ENCODE results near the gene DDTL. TPM values are rescaled to one million over a fixed set of nuclear protein-coding genes. Genes with fewer than 3 reads are reported as not detected.

The DDTL gene
- total and polyA plus RNA-seq, 9 of the 15 experiments (the other 6 are each of a cell fraction or from before 2014, with no cell fraction given), result 0.05 to 1.7 (median 0.59) TPM; not detected in 4

DNA sequence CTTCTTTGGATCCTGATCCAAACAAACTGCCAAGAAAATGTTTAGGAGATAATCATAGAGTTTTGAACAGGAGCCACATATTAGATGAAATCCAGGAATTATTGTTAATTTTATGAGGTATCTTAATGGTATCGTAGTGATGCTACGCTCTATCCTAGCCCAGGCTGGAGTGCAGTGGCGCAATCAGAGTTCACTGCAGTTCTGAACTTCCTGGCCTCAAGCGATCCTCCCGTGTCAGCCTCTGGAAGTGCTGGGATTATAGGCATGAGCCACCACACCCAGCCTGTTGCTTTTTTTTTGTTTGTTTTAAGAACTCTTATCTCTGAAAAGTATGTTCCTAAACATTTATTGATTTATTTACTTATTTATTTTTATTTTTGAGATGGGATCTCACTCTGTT lies 36.2 kb downstream of the DDTL start:
- BruUV-seq (replicated peaks), result no TSS peak
- POLR2A ChIA-PET, result interaction anchor here (0.7 kb wide), 1 partner anchor 10 kb away, joined by 4 read pairs; no protein-coding TSS in a partner anchor
- peak; percentile 54 for FAIRE-seq

DNA sequence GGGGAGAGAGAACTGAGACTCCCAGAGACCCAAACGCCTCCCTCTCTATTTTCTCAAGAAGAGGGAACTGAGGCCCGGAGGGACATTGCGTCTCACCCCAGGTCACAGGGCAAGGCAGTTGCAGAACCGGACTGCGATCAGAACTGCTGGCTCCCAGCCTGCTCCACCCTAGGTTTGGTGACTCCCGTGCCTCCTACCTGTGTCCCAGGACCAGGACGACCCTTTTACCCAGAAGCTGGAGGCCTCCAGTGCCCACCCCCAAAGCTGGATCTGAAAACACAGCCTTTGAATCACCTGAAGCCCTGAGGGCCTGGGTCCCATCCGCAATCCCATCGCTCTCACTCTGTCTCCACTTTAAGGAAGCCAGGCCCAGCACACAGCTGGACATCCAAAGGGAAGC lies 37.2 kb downstream of the DDTL start:
- ChIA-PET CTCF (ENCODE audit: low intra/inter-chr PET ratio) (no interaction called here), POLR2A (no interaction called here)
- no peak for DNase-seq (ENCODE audit: extremely low read depth in 1 of 4, low spot score in 3 of 4)
- no peak overlapping the region for H2AFZ ChIP-seq (ENCODE audit: low read depth, low read length)
- no peak overlapping the region for H3K4me2 ChIP-seq (ENCODE audit: insufficient read depth, low read length)
- no peaks in the 10 kb centered on the region for H3K9me3 ChIP-seq (replicated peaks; ENCODE audit: control insufficient read depth, insufficient read depth, low read depth, low read length)
- TF ChIP-seq CAMTA2 (CRISPR knock-in tag; conservative IDR thresholded peaks at IDR 0.05) (no peak), PCBP1 (IDR thresholded peaks at IDR 0.05; ENCODE audit: low read depth, low read length, poor library complexity, severe bottlenecking) (no peak), FOXA1 (IDR thresholded peaks at IDR 0.05; ENCODE audit: borderline replicate concordance) (no peak), CBX1 (IDR thresholded peaks at IDR 0.05; ENCODE audit: low read depth) (no peak), SRSF1 (IDR thresholded peaks at IDR 0.05; ENCODE audit: low read depth, low read length) (no peak), ZNF212 (CRISPR knock-in tag; IDR thresholded peaks at IDR 0.05) (no peak), RUNX1 (IDR thresholded peaks at IDR 0.05; ENCODE audit: low read depth) (no peak)
- TF ChIP-seq, protein P1, sequence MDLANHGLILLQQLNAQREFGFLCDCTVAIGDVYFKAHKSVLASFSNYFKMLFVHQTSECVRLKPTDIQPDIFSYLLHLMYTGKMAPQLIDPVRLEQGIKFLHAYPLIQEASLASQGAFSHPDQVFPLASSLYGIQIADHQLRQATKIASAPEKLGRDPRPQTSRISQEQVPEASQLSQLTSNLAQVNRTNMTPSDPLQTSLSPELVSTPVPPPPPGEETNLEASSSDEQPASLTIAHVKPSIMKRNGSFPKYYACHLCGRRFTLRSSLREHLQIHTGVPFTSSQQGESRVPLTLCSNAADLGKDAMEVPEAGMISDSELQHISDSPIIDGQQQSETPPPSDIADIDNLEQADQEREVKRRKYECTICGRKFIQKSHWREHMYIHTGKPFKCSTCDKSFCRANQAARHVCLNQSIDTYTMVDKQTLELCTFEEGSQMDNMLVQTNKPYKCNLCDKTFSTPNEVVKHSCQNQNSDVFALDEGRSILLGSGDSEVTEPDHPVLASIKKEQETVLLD (IDR thresholded peaks at IDR 0.05), result no peak
- no peaks in the 10 kb centered on the region for H4K20me1 ChIP-seq (replicated peaks; ENCODE audit: control insufficient read depth, insufficient read depth, low read length)
- FAIRE-seq, result no peak
- H3K4me1 ChIP-seq (replicated peaks in 1 of 2; ENCODE audit: control insufficient read depth in 2 of 2, insufficient read depth in 2 of 2, low read length in 2 of 2), result peaks cover 4 to 9% of the 10 kb centered on the region in 2 experiments; a peak in 4 of 5 replicates
- H3K4me3 ChIP-seq, result no peak overlapping the region
- BruUV-seq (replicated peaks), result no TSS peak
- no peak overlapping the region for H3K27ac ChIP-seq (ENCODE audit: extremely low read depth, low read depth, low read length)
- WGBS (ENCODE audit: insufficient coverage, low coverage, missing lambda C conversion rate), result 47% methylated on average over 9 of the region's 9 CpGs
- H3K79me2 ChIP-seq (ENCODE audit: control insufficient read depth, insufficient read depth, low read length), result no peaks in the 10 kb centered on the region
- H3K9ac ChIP-seq (ENCODE audit: insufficient read depth in 1 of 2, low read depth in 2 of 2, low read length in 2 of 2), result peak overlapping the region in 1 of 2 experiments; percentile 21; a peak in 1 of 4 replicates
- H3K36me3 ChIP-seq (ENCODE audit: control insufficient read depth, insufficient read depth, low read length), result no peaks in the 10 kb centered on the region
- intact Hi-C loops (cut with micrococcal nuclease) (no loop called here), in situ Hi-C loops (cut with MboI) (no loop called here)
- no peaks in the 10 kb centered on the region for H3K9me1 ChIP-seq (ENCODE audit: control insufficient read depth, insufficient read depth, low read length)
- H3K27me3 ChIP-seq (ENCODE audit: control insufficient read depth in 2 of 2, insufficient read depth in 2 of 2, low read length in 2 of 2), result no peaks in the 10 kb centered on the region
- ATAC-seq, result no peak

More for the DNA sequence above, 36.2 kb downstream of the DDTL start:
- ATAC-seq (no peak), DNase-seq (ENCODE audit: extremely low read depth in 1 of 4, low spot score in 3 of 4) (no peak)
- CTCF ChIA-PET (ENCODE audit: low intra/inter-chr PET ratio), result no interaction called here
- TF ChIP-seq THRAP3 (IDR thresholded peaks at IDR 0.05; ENCODE audit: borderline replicate concordance), result no peak
- no peak for TF ChIP-seq ZNF696 (CRISPR knock-in tag; conservative IDR thresholded peaks at IDR 0.05)
- in situ Hi-C loops (cut with MboI), result no loop called here
- H3K4me1 ChIP-seq (replicated peaks in 1 of 2; ENCODE audit: control insufficient read depth in 2 of 2, insufficient read depth in 2 of 2, low read length in 2 of 2), result peaks cover 0 to 9% of the 10 kb centered on the region in 2 experiments; a peak in 2 of 5 replicates
- no peak overlapping the region for H3K27ac ChIP-seq (ENCODE audit: extremely low read depth, low read depth, low read length)
- no peaks in the 10 kb centered on the region for H3K9me3 ChIP-seq (replicated peaks; ENCODE audit: control insufficient read depth, insufficient read depth, low read depth, low read length)
- H3K27me3 ChIP-seq (ENCODE audit: control insufficient read depth in 2 of 2, insufficient read depth in 2 of 2, low read length in 2 of 2), result no peaks in the 10 kb centered on the region
- H3K36me3 ChIP-seq (ENCODE audit: control insufficient read depth, insufficient read depth, low read length), result no peaks in the 10 kb centered on the region
- intact Hi-C loops (cut with micrococcal nuclease), result no loop called here
- no peaks in the 10 kb centered on the region for H3K79me2 ChIP-seq (ENCODE audit: control insufficient read depth, insufficient read depth, low read length)
- H3K9me1 ChIP-seq (ENCODE audit: control insufficient read depth, insufficient read depth, low read length), result no peaks in the 10 kb centered on the region
- H4K20me1 ChIP-seq (replicated peaks; ENCODE audit: control insufficient read depth, insufficient read depth, low read length), result no peaks in the 10 kb centered on the region
- no peak overlapping the region for H3K4me3 ChIP-seq
- H2AFZ ChIP-seq (ENCODE audit: low read depth, low read length), result no peak overlapping the region
- no peak overlapping the region for H3K9ac ChIP-seq (ENCODE audit: insufficient read depth in 1 of 2, low read depth in 2 of 2, low read length in 2 of 2)
- no peak overlapping the region for H3K4me2 ChIP-seq (ENCODE audit: insufficient read depth, low read length)
- WGBS (ENCODE audit: insufficient coverage, low coverage, missing lambda C conversion rate), result 51% methylated on average over 5 of the region's 5 CpGs
